Adrenal gland (tissue), 12 donors: ENCODE measurements around the gene HDAC4. TPM values are rescaled to one million over a fixed set of nuclear protein-coding genes. Genes with fewer than 3 reads are reported as not detected.
A peak's percentile ranks its signal among the peaks of the same experiment; 100 is the strongest.

Experiments used
- DNase-seq, 7 donors: peaks; one replicate each; pipeline ENCODE4 v3.0.0-alpha.2; 2019 to 2020
- H3K27ac ChIP-seq, 5 donors: fragments of 200-600 bp; sonication (generic) in 4 of 5; 1 replicate in 3 of 5; 2 replicates in 2 of 5; pipeline versions ENCODE4 v1.5.1 to v1.8.0; 2016 to 2020; ENCODE audit warnings: mild to moderate bottlenecking in 1 of 5
- H3K27me3 ChIP-seq: fragments of 200-600 bp; 2 replicates; pipeline ENCODE4 v1.8.0; 2021
- H3K36me3 ChIP-seq, 2 donors: fragments of 200-600 bp; replicated peaks in 1 of 2; 1 replicate in 1 of 2; 2 replicates in 1 of 2; pipeline versions ENCODE4 v1.5.1 to v1.8.0; 2018 to 2022
- H3K4me1 ChIP-seq, 2 donors: fragments of 200-600 bp; replicated peaks in 1 of 2; 1 replicate in 1 of 2; 2 replicates in 1 of 2; pipeline versions ENCODE4 v1.5.1 to v1.8.0; 2018 to 2021
- H3K4me3 ChIP-seq, 4 donors: fragments of 200-600 bp; sonication (generic) in 3 of 4; one replicate each; pipeline ENCODE4 v1.5.1; 2016 to 2018
- H3K9me3 ChIP-seq, 3 donors: fragments of 200-600 bp; sonication (generic) in 1 of 3; replicated peaks in 1 of 3; 1 replicate in 2 of 3; 2 replicates in 1 of 3; pipeline versions ENCODE4 v1.5.1 to v1.8.0; 2016 to 2021
- POLR2A ChIP-seq, 2 donors: fragments of 450-650 bp; IDR thresholded peaks; one replicate each; pipeline ENCODE4 v1.6.1; 2017; ENCODE audit warnings: antibody characterized with exemption in 2 of 2, mild to moderate bottlenecking in 2 of 2, moderate library complexity in 1 of 2
- WGBS, 4 donors: extraction: QIAGEN DNeasy Blood & Tissue Kit in 2 of 4; methylation state at CpG; one replicate each; pipeline versions ENCODE4 v1.1.5 to v1.1.7; 2013 to 2017; 5-methylcytosine and 5-hydroxymethylcytosine counted together
- intact Hi-C, 2 donors: fragments of 100-400 bp; cut with DNase I; formaldehyde crosslinking; loops; one replicate each; pipeline versions ENCODE4 v1.14.1 to v1.15.0; 2022 to 2023
- polyA plus RNA-seq, 3 donors: library from polyadenylated mRNA; stranded (reverse); fragments of 200-250 nt in 2 of 3; fragments of 350-450 nt in 1 of 3; fragmentation: Illumina TruSeq in 1 of 3; extraction: RNeasy Lipid Tissue Mini Kit (QIAGEN cat#74804) in 1 of 3; gene quantifications; one replicate each; pipeline ENCODE4 v1.2.3, GENCODE V29; 2013 to 2014
- total RNA-seq, 9 donors: library from RNA; depleted of rRNA in 4 of 9; stranded (reverse); fragments of >200 nt in 4 of 9; fragments of 120-200 nt in 1 of 9; fragmentation: NEBNext Ultra II Directional in 1 of 9; extraction: Animal tissue kit (Norgen Biotek cat#: 25700) in 1 of 9; gene quantifications; one replicate each; pipeline versions ENCODE4 v1.1.0 to v1.2.4, GENCODE V29; 2013 to 2023
- TF ChIP-seq, protein P1 (sequence below), 6 experiments: fragments of 450-650 bp in 4 of 6; fragments of 200-600 bp in 2 of 6; sonication (generic) in 1 of 6; IDR thresholded peaks; 1 replicate in 5 of 6; 2 replicates in 1 of 6; pipeline versions ENCODE4 v1.5.1 to v1.8.0; 2016 to 2021; ENCODE audit warnings: antibody characterized with exemption in 6 of 6, mild to moderate bottlenecking in 2 of 6, moderate library complexity in 1 of 6
- donor health status: healthy with polysubstance abuse.
- donor health status: Bipolar disorder and iron deficiency.
- donor health status: DM: yes; HTN: yes; CAD: no.
- donor health status: DM: no; HTN: no; CAD: no.
- donor health status: DM: no; HTN: no; CAD: no.
- donor health status: DM: yes; HTN: yes; CAD: no.

Gene HDAC4
- total and polyA plus RNA-seq, 12 donors = 8.3 to 88.9 (median 28.7) TPM

DNA sequence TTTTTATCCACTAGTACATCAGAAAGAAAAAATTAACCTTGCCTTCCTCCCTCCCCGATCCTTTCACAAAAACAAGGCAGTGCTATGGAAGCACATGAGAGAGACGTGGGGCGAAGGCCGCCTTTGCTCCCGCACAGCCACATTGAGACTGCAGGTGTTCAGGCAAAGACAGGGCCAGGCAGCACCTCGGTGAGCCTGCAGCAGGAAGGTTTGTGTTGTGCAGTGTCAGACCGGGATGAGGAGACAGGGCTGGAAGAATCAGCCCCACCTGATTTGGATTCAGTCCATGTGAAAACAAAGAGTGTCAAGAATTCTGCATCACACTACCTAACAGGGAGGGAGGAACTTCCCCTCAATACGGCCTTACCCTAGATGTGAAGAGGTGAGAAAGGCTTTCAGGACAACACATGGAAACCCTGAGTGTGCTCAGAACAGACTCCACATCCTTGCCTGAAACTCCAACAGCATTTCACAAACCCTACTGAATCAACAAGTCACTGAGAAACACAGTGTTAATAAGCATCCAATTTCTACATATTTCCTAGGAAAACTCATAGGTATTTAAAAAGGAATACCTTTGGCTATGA is 59.6 kb downstream of the HDAC4 start:
- H3K4me3 ChIP-seq = no peak overlapping the region
- no peak for TF ChIP-seq POLR2A (IDR thresholded peaks at IDR 0.05)
- TF ChIP-seq, protein P1, sequence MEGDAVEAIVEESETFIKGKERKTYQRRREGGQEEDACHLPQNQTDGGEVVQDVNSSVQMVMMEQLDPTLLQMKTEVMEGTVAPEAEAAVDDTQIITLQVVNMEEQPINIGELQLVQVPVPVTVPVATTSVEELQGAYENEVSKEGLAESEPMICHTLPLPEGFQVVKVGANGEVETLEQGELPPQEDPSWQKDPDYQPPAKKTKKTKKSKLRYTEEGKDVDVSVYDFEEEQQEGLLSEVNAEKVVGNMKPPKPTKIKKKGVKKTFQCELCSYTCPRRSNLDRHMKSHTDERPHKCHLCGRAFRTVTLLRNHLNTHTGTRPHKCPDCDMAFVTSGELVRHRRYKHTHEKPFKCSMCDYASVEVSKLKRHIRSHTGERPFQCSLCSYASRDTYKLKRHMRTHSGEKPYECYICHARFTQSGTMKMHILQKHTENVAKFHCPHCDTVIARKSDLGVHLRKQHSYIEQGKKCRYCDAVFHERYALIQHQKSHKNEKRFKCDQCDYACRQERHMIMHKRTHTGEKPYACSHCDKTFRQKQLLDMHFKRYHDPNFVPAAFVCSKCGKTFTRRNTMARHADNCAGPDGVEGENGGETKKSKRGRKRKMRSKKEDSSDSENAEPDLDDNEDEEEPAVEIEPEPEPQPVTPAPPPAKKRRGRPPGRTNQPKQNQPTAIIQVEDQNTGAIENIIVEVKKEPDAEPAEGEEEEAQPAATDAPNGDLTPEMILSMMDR (IDR thresholded peaks at IDR 0.05) = no peak
- H3K9me3 ChIP-seq = no peaks in the 10 kb centered on the region
- H3K27me3 ChIP-seq = no peaks in the 10 kb centered on the region
- H3K4me1 ChIP-seq = no peaks in the 10 kb centered on the region
- DNase-seq = no peak
- no peaks in the 10 kb centered on the region for H3K36me3 ChIP-seq
- intact Hi-C loops = no loop called here
- peak overlapping the region in 1 of 5 donors; percentile 27 for H3K27ac ChIP-seq
- 78 to 85% (median 80%) methylated on average over 8 of the region's 8 CpGs for WGBS, 4 donors

DNA sequence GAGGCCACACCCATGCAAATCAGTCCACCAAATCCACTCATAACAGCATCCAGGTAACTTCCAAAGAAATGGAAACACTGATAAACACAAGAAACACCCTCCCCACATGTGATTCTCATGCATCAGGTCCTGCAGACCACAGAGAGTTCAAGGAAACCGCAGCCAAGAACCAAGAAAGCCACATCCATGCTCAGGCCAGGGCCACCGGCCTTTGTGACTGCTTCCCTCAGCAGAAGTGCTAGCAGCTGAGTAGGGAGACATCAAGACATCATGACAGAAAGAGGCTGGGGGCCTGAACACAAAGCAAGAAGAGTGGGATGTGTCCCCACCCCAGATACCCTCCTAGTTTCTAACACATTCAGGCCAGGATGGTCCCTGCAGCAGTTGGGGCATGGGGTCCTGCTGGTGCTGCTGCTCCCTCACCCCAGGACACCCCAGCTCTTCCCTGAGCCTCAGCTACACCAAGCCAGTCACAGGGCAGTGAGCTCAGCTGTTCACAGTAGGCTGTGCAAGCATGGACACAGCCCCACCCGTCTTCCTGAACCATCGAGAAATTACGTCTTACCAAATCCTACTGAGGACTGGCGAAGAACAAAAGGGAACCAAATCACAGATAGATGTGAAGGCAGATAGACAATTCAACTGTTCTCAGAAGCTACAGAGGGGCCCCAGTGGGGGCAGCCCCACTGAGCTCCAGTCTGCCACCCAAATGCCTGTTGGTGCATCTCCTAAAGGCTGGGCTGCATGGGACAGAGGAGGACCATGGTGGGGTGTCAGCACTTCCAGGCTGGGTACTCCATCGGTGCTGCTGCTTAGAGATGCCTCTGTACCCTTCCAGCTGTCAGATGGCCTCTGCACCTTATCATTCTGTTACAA is 60.9 kb downstream of the HDAC4 start:
- Histone ChIP-seq H3K4me3 (no peak overlapping the region), H3K27me3 (no peaks in the 10 kb centered on the region), H3K36me3 (no peaks in the 10 kb centered on the region), H3K27ac (peak overlapping the region in 1 of 5 donors; percentile 27), H3K4me1 (no peaks in the 10 kb centered on the region), H3K9me3 (no peaks in the 10 kb centered on the region)
- WGBS, 4 donors = 80 to 91% (median 85%) methylated on average over 6 to 7 of the region's 7 CpGs
- no peak for DNase-seq
- TF ChIP-seq POLR2A (IDR thresholded peaks at IDR 0.05) = no peak
- TF ChIP-seq, protein P1 (IDR thresholded peaks at IDR 0.05) = no peak
- intact Hi-C loops = loop anchor here in 1 of 2 donors (5.0 kb wide), 1 partner anchor 47 kb away; no protein-coding TSS in a partner anchor

DNA sequence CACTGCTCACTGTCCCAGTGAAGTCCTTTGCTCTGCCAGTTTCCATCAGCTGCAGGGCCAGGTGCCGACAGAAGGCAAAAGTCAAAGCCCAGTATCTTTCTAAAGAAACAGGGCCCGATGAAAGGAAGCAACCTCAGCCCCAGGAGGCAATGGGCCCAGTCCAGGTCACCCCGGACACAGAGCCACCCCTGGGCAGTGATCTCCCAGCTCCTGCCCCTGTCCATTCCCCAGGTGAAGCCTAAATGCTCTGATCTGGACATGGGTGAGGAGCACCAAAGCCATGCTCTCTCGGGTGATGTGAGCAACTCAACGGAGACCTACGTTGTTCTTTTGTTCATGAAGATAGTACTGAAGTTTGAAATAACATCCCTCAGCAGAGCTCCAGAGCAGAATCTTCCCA is 61.6 kb downstream of the HDAC4 start:
- 91 to 97% (median 95%) methylated on average over 5 to 6 of the region's 6 CpGs for WGBS, 4 donors
- no peak for DNase-seq
- TF ChIP-seq, protein P1 (IDR thresholded peaks at IDR 0.05) = no peak
- no peak for TF ChIP-seq POLR2A (IDR thresholded peaks at IDR 0.05)
- H3K27ac ChIP-seq = peak overlapping the region in 1 of 5 donors; percentile 27
- H3K4me1 ChIP-seq = no peaks in the 10 kb centered on the region
- no peak overlapping the region for H3K4me3 ChIP-seq
- no peaks in the 10 kb centered on the region for H3K27me3 ChIP-seq
- intact Hi-C loops = loop anchor here in 1 of 2 donors (5.0 kb wide), 1 partner anchor 48 kb away; no protein-coding TSS in a partner anchor
- no peaks in the 10 kb centered on the region for H3K9me3 ChIP-seq
- no peaks in the 10 kb centered on the region for H3K36me3 ChIP-seq

DNA sequence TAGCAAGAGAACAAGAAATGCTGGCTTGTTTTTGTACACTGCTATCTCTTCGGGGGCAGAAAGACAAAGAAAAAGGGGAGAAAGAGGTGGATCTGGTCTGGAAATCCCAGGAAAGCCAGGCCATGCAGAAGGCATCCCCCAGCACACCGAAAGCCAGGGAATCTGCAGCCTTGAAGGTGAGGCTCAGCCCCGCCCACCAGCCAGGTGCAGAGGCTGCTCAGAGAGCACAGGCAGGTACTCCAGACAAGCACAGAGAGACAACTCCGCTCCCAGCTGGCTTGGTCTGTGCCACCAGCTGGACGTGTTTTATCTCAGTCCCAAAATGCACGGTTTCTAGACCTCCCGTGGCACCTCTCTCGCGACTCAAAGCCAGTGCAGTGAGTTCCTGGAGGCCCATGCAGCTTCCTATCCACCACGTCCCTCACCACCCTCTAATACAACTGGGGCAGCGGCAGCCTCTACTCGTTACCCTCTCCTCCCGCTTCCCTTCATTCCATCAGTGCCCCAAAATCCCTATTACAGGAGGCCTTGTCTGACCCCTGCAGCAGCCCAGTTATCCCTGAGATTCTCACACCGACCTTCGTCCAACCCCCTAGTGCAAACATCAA is 62.8 kb downstream of the HDAC4 start:
- Histone ChIP-seq H3K4me1 (no peaks in the 10 kb centered on the region), H3K36me3 (no peaks in the 10 kb centered on the region), H3K9me3 (no peaks in the 10 kb centered on the region), H3K4me3 (no peak overlapping the region), H3K27me3 (no peaks in the 10 kb centered on the region), H3K27ac (peak overlapping the region in 1 of 5 donors; percentile 46)
- intact Hi-C loops = loop anchor here in 1 of 2 donors (5.0 kb wide), 1 partner anchor 49 kb away; no protein-coding TSS in a partner anchor
- DNase-seq = no peak
- WGBS, 4 donors = 85 to 95% (median 89%) methylated on average over 12 to 15 of the region's 15 CpGs
- TF ChIP-seq, protein P1 (IDR thresholded peaks at IDR 0.05) = no peak
- TF ChIP-seq POLR2A (IDR thresholded peaks at IDR 0.05) = no peak
